Panc1 (cell line): ENCODE measurements around the gene FGF22.

Experiments
- CTCF ChIP-seq: fragments of 450-650 bp; IDR thresholded peaks from 2 replicates; pipeline ENCODE4 v1.5.1; 2017; ENCODE audit warnings: mild to moderate bottlenecking
- POLR2AphosphoS5 ChIP-seq: IDR thresholded peaks from 2 replicates; pipeline ENCODE4 v1.6.1; 2012; ENCODE audit warnings: mild to moderate bottlenecking, low read depth, low read length, moderate library complexity
- REST ChIP-seq, 2 experiments: IDR thresholded peaks; 2 replicates each; pipeline ENCODE4 v1.6.1; 2011 to 2012; ENCODE audit warnings: low read depth in 2 of 2, control low read depth in 1 of 2, low read length in 1 of 2, mild to moderate bottlenecking in 1 of 2, moderate library complexity in 1 of 2; ENCODE audit not compliant: insufficient read depth in 1 of 2

GRCh38 chr19:647566-648284 lies 8.0 kb downstream of the FGF22 start:
- no peak for TF ChIP-seq CTCF
- TF ChIP-seq REST (IDR thresholded peaks at IDR 0.05; ENCODE audit: insufficient read depth in 1 of 2, low read depth in 2 of 2, low read length in 1 of 2): no peak
- no peak for TF ChIP-seq POLR2AphosphoS5
